ENCODE results near the gene ALDH1A1.

- TF ChIP-seq CTCF (IDR thresholded peaks at IDR 0.05): no peak
- no peak for TF ChIP-seq NR1H2 (CRISPR knock-in tag; IDR thresholded peaks at IDR 0.05)
- TF ChIP-seq ARID4B (CRISPR knock-in tag; IDR thresholded peaks at IDR 0.05; ENCODE audit: borderline replicate concordance): no peak
- no peak for TF ChIP-seq FOXK1 (CRISPR knock-in tag; IDR thresholded peaks at IDR 0.05)
- TF ChIP-seq ZNF416 (CRISPR knock-in tag; IDR thresholded peaks at IDR 0.05): no peak
- TF ChIP-seq PRDM15 (CRISPR knock-in tag; IDR thresholded peaks at IDR 0.05): no peak
- no peak for TF ChIP-seq ZBTB43 (CRISPR knock-in tag; IDR thresholded peaks at IDR 0.05)
- no peak for TF ChIP-seq GABPB1 (CRISPR knock-in tag; IDR thresholded peaks at IDR 0.05)
- no peak for TF ChIP-seq ATF3 (CRISPR knock-in tag; conservative IDR thresholded peaks at IDR 0.05)
- no peak for TF ChIP-seq NFE2L1 (CRISPR knock-in tag; IDR thresholded peaks at IDR 0.05)
- no peak for TF ChIP-seq MAX (CRISPR knock-in tag; IDR thresholded peaks at IDR 0.05)
Observed at GRCh38 chr9:72872718-72873117, 80.1 kb downstream of the ALDH1A1 start.
